ENCODE measurements around the gene APBB2.

DNA sequence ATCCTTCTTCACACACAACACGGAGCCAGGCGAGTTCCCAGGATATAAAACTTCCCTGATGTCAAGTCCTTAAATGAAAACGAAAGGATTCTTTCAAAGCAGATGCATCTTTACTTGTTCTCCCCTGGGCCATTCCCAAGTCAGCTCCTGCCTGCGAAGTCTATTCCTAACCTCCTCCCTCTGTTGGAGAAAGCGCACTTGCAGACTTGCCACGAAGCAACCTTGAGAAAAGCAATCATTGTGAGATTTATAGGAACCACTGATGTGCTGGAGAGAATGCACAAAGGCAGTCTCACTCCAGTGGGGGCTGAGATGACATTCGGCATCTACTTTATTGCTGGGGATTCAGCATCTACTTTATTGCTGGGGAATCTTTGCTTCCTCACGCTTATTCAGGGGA is 308.9 kb downstream of the APBB2 start:
- no peak for TF ChIP-seq YY1 (IDR thresholded peaks at IDR 0.05; ENCODE audit: insufficient read depth, insufficient read length)
- no peak for TF ChIP-seq SUZ12 (IDR thresholded peaks at IDR 0.05; ENCODE audit: extremely low read depth, insufficient read depth, insufficient read length)
- TF ChIP-seq ZNF274 (IDR thresholded peaks at IDR 0.05; ENCODE audit: low read depth, low read length): no peak
